Kidney epithelial cell (primary cell): ENCODE measurements around the gene TMEM143. TPM values are rescaled to one million over a fixed set of nuclear protein-coding genes. Genes with fewer than 3 reads are reported as not detected.
"Not testable (repeated sequence)": the region's sequence is repeated elsewhere in the genome, so short reads cannot be mapped to it uniquely, and the experiment has no call there.

Source experiments
- DNase-seq: peaks from one replicate; pipeline ENCODE4 v3.0.0-alpha.2; 2010; ENCODE audit warnings: low read depth
- H3K27me3 ChIP-seq: 2 replicates; pipeline ENCODE4 v1.6.0; 2011; ENCODE audit warnings: low read length; ENCODE audit not compliant: control insufficient read depth, insufficient read depth
- H3K36me3 ChIP-seq: 2 replicates; pipeline ENCODE4 v1.5.1; 2011; ENCODE audit warnings: low read length; ENCODE audit not compliant: control insufficient read depth, insufficient read depth
- H3K4me3 ChIP-seq: 2 replicates; pipeline ENCODE4 v1.5.1; 2011; ENCODE audit warnings: low read depth, mild to moderate bottlenecking, control low read depth, low read length
- total RNA-seq: library from RNA; depleted of rRNA; stranded (reverse); fragments of >200 nt; gene quantifications from 2 replicates; pipeline ENCODE4 v1.2.3, GENCODE V29; 2015
- TF ChIP-seq, protein P1 (sequence below): IDR thresholded peaks from 2 replicates; pipeline ENCODE4 v1.5.1; 2011; ENCODE audit warnings: mild to moderate bottlenecking, moderate library complexity, low read length, control low read depth, inconsistent platforms; ENCODE audit not compliant: insufficient read depth, poor library complexity, severe bottlenecking

Gene TMEM143
- total RNA-seq, 1 donor from 2014 or later = 4.4 TPM

DNA sequence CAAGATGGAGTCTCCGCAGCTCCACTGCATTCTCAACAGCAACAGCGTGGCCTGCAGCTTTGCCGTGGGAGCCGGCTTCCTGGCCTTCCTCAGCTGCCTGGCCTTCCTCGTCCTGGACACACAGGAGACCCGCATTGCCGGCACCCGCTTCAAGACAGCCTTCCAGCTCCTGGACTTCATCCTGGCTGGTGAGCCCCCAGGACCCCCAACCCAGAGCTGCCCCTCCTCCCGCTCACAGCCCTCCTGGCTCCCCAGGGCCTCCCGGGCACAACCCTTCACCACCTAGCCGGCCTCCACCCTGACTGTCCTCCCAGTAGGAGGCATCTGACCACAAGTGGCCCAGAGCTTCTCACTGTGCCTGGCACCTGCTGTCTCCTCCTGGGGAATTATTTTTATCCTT, 9.8 kb upstream of the TMEM143 start:
- no peak for DNase-seq
- Histone ChIP-seq H3K27me3 (no peaks in the 10 kb centered on the region), H3K4me3 (no peak overlapping the region), H3K36me3 (no peaks in the 10 kb centered on the region)
- TF ChIP-seq, protein P1, sequence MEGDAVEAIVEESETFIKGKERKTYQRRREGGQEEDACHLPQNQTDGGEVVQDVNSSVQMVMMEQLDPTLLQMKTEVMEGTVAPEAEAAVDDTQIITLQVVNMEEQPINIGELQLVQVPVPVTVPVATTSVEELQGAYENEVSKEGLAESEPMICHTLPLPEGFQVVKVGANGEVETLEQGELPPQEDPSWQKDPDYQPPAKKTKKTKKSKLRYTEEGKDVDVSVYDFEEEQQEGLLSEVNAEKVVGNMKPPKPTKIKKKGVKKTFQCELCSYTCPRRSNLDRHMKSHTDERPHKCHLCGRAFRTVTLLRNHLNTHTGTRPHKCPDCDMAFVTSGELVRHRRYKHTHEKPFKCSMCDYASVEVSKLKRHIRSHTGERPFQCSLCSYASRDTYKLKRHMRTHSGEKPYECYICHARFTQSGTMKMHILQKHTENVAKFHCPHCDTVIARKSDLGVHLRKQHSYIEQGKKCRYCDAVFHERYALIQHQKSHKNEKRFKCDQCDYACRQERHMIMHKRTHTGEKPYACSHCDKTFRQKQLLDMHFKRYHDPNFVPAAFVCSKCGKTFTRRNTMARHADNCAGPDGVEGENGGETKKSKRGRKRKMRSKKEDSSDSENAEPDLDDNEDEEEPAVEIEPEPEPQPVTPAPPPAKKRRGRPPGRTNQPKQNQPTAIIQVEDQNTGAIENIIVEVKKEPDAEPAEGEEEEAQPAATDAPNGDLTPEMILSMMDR = no peak

DNA sequence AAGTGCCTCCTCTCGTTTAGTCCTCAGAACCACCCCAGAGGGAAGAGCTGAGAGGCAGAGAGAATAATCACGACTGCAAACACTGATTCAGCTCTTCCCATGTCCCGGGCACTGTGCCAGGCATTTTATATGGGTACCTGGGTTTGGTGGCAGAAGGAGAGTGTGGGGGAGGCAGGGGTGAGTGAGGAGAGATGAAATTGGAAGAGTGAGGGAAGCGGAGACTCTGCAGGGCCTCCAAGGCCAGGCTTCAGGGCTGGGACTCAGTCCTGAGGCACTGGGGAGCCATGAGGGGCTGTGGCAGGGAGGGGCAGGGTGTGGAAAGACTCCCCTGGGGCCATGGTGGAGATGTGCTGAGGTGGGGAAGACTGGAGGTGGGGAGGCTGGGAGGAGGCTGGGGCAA, 9.2 kb upstream of the TMEM143 start:
- no peaks in the 10 kb centered on the region for H3K36me3 ChIP-seq
- DNase-seq = no peak
- no peaks in the 10 kb centered on the region for H3K27me3 ChIP-seq
- TF ChIP-seq, protein P1 = no peak
- H3K4me3 ChIP-seq = no peak overlapping the region

DNA sequence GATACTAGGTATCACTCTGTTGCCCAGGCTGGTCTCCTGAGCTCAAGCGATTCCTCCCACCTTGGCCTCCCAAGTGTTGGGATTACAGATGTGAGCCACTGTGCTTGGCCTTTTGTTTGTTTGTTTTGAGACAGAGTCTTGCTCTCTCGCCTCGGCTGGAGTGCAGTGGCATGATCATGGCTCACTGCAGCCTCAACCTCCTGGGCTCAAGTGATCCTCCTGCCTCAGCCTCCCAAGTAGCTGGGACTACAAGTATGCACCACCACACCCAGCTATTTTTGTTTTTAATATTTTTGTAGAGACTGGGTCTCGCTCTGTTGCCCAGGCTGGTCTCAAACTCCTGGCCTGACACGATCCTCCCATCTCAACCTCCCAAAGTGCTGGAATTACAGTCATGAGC, 8.0 kb upstream of the TMEM143 start:
- not testable (repeated sequence) for H3K27me3 ChIP-seq, H3K4me3 ChIP-seq, DNase-seq, H3K36me3 ChIP-seq

DNA sequence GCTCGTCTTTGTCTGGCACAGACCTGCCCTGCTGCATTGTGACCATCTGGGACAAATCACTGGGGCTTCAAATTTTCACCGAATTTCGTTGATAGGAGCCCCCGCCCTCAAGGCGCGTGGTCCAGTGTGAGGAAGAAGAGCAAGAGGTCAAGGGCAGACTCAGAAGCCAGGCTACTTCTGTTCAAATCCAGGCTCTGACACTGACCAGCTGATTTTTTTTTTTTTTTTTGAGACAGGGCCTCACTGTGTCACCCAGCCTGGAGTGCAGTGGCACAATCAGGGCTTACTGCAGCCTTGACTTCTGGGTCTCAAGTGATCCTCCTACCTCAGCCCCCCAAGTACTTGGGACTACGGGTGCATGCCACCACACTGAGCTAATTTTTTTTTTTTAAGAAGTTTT, 7.6 kb upstream of the TMEM143 start:
- no peaks in the 10 kb centered on the region for H3K27me3 ChIP-seq
- no peak for DNase-seq
- no peak overlapping the region for H3K4me3 ChIP-seq
- TF ChIP-seq, protein P1 = no peak
- H3K36me3 ChIP-seq = no peaks in the 10 kb centered on the region

DNA sequence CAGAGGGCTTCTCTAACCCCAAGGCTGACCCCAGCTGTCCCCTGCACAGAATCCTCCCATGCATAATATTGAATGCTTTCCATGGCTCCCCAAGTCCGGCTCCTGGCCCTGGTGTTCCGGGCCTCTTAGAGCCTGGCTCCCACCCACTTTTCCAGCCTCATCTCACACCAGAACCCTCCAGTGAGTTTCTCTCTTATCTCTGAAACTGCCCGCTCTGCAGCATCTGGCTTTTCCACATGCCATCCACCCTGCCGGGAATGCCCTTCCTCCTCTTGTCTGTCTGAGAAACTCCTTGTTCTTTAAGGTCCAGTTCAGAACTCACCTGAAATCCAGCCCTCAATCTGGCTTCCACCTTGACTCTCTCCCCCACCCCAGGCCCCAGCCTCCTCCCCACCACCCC, 7.2 kb upstream of the TMEM143 start:
- TF ChIP-seq, protein P1 = no peak
- DNase-seq = no peak
- no peak overlapping the region for H3K4me3 ChIP-seq

DNA sequence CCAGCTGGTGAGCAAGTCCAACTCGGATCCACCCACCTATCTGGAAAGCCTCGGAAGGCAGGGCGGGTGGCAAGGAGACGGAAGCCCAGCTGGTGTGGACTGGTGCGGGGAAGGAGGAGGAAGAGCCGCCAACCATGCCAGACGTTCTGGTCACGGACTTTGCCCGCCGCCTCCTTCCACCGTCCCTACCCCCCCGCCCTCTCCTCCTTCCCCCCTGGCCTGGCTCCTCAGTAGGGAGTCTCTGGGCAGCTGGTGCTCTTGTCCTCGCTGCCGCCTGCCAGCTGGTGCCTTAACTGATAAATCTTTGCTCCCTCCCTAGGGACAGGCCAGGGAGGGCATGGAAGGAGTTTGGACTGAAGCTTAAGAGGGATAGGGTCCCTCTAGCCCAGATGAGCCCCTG, 5.2 kb upstream of the TMEM143 start:
- TF ChIP-seq, protein P1 = no peak
- Histone ChIP-seq H3K4me3 (no peak overlapping the region), H3K27me3 (no peaks in the 10 kb centered on the region), H3K36me3 (no peaks in the 10 kb centered on the region)
- DNase-seq = no peak

More for the DNA sequence above, 7.2 kb upstream of the TMEM143 start:
- no peaks in the 10 kb centered on the region for H3K36me3 ChIP-seq
- H3K27me3 ChIP-seq = no peaks in the 10 kb centered on the region
